Stimulated activated CD4-positive, alpha-beta T cell treated with anti-CD3 and anti-CD28 coated beads, Interleukin-1b, Interleukin-23, amount 100 ng/mL, for 4 hours (primary cell): ENCODE measurements around the gene FSTL4.
"Not testable (repeated sequence)": the region's sequence is repeated elsewhere in the genome, so short reads cannot be mapped to it uniquely, and the experiment has no call there.

ENCODE experiments used
- DNase-seq, 2 donors: peaks; one replicate each; pipeline ENCODE4 v3.0.0-alpha.2; 2020; ENCODE audit warnings: low read depth in 2 of 2

Gene FSTL4

DNA sequence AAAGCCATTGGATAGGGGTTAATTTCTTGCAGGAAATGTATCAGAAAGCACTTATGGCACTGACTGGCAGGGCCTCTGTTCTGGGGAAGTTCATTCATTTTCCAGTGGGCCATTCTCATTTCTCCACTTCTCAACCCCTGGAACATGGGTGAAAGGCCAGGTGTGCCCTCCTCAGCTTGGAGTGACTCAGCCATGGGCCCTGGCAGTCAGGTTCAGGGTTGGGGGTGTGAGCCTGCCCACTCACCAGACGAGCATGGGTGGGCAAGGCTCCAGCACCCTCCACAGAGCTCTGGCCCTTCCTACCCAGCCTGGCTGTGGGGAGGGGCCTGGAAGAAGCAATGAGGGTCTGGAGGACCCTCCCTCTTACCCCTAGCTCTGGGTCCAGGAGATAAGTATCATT is 386.2 kb downstream of the FSTL4 start:
- DNase-seq = no peak

DNA sequence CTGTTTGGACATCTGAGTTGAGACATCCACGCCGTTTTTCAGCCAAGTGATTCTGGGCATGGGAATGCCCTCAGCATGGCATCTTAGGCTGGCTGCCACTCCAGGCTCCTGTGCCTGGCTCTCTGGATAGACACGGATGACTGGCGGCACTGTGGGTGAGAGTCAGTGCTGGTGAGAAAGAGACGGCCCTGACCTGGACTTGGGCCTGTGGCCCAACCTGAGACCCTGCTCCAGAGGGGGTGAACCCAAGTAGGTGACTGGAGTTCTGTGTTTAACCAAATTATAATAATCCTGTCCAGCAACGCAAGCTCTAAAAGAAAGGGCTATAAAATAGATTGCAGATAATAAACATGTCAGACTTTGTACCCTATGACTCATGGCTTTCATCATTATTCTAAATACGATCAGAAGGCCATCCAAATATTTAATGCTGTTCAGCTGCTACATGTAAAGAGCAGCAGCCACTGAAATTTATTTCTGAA is 386.6 kb downstream of the FSTL4 start:
- DNase-seq = no peak

DNA sequence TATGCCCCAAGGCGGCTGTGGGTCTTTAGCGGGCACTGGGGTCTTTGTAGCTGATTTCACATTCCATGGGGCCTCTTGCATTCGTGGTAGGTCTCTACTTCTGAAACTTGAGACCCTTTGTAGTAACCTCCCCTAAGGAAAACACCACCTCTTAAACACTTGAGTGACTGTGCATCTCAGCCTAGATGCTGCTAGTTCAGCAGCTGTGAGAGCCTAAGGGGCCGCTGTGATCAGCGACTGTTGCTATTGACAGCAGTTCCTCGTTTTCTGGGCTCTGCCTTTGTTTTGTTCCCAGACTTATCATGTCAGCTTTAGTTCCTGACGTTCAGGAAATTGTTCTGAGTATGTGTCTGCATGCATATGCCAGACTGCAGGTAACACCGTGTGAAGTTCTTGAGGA is 389.4 kb downstream of the FSTL4 start:
- no peak for DNase-seq

DNA sequence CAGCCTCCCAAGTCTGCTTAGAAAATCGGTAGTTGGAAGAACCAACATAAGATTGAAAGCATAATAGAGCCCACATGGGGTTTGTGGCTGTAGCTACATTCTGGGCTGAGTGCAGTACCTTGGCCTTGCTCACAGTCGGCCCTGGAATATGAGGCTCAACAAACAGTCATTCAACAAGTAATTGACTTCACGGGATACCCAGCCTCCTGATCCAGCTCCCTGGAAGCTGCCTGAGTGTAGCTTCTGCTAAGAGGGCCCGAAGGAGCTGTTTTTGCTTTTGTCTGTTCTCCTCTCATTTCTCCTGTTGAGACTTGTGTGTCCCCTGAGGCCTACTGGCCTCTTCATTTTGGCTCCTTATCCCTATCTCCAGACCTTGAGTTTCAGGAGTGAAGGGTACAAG is 389.8 kb downstream of the FSTL4 start:
- DNase-seq = no peak

DNA sequence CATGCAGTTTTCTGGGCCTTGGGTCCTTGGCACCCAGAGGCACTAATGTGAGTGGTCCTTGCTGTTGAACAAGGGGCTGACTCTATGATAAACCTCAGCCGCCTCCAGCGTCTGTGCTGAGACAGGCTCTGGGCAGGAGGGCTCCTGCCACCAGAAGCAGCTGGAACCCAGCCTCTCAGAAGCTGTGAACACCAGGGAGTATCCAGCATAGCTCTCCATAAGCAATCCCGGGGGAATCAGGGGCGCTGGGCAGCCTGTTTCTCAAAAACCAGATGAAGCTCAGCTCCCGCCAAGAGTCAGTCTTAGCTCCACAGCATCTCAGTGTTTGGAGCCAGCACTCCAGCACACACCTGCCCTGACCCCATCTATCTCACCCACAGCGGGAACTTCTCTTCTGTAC is 390.3 kb downstream of the FSTL4 start:
- DNase-seq = no peak

DNA sequence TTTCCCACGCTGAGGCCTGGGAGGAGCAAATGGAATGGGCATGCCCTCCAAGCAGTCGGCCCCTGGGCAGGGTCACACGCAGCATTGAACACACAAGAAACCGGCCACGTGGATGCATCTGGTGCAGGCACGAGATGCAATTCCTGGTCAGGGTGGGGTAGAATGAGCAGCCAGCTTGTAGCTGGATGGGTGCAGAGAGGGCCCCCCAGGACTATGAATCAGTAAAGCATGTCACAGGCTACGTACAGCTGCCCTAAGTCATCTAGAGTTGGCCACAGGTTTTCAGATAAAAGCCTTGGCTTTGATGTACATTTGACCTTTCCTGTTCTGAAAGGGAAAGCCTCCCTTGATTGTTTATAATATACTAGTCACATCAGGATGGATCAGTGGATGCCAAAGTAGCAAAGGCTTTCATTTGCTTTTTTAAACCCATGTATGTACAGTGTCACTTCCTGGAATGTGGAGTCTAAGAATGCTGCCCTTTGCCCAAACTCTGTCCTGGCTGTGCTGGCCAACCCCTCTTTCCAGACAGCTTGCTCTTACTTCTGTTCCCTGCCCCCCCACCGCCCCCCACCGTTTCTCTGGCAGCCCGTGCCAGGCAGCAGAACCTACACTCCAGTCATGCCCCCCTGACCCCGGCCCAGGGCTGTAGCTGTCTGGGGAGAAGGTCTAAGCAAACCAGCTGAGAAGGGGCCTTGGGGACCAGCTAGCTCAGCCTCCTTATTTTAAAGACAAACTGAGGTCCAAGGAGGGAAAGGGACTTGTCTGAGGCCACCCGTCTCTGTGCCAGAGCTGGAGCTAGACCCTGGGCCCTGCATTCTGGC is 391.3 kb downstream of the FSTL4 start:
- DNase-seq = no peak

DNA sequence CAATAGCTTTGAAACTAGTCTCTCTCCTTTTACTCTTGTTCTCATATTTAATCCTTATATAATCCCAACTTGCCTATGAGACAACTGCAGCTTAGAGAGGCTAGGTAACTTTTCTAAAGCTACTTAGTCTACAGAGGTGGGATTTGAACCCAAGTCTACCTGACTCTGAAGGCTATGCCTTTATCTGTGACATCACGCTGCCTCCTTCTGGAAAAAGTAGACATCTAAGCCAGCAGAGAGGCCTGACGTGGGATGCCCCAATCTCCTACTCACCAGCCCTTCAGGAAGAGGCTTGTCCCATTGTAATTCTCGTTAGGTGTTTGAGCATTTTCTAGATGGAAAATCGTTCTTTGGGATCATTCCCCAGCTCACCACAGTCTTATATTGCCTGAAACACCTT is 393.0 kb downstream of the FSTL4 start:
- no peak for DNase-seq

DNA sequence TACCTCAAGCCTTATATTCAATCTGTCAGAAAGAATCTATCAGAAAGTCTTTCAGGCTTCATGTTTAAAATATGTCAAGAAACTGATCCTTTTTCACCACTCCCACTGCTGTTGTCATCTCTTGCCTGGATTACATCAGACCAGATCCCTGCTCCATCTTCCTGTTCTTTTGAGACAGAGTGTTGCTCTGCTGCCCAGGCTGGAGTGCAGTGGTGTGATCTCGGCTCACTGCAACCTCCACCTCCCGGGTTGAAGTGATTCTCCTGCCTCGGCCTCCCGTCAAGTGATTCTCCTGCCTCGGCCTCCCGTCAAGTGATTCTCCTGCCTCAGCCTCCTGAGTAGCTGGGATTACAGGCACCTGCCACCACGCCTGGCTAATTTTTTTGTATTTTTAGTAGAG is 396.2 kb downstream of the FSTL4 start:
- not testable (repeated sequence) for DNase-seq

DNA sequence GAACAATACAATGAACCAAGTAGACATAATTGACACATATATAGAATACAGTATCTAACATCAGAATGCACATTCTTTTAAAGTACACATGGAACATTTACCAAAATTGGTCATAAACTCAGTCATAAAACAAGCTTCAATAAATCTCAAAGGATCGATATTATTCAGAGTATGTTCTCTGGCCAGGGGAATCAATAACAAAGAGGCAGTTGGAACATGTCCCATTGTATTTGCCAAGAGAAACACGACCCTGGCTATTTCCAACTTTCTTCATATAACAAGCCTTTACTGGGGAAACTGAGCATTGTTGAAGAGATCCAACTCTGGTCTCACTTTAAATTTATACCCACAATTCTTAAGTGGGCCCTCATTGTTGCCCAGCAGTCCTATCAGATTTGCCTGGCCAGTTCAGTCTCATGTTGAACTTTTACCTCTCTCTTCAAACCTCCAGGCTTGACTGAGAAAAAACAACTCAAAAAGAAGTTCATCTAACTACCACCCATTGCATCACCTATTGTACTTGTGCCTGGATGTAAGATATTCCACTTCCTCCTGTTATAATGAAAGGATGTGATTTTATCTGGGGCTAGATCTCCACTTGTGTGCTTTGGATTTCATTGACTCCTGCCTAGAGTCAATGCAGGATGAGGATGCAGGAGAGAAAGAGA is 398.1 kb downstream of the FSTL4 start:
- DNase-seq = no peak

DNA sequence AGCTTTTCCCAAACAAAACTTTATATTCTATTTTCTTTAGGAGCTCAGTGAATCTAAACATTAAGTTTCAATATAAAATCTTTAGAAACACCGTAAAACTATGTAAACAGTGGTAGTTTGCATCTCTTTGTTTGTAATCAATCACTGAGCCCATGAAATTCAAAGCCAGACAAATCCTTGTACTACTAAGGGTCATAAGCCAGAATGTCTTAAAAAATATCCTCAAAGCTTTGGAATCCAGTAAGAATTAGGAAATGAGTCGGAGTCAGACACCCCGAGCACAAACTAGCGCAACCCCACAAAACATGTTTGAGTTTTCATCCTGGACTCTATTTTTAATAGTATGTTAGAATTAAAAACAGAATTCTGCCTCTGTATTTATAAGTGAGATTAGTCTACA is 406.7 kb downstream of the FSTL4 start:
- no peak for DNase-seq

DNA sequence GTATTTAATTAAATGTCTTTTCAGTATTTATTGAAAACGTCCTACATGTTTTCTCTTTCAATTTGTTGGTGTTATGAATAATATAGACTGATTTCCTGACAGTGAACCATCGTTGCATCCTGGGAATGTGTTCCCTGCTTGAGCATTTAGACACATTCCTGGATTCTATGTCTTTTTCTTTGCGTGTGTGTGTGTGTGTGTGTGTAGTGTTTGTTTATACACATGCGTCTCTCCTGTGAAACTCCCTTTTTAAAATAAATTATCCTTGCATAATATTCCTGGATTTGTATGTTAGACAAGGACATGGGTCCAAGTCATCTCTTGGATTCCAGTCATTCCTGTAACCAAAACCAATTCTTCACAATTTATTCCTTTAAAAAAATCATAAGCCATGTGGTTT is 407.1 kb downstream of the FSTL4 start:
- no peak for DNase-seq

DNA sequence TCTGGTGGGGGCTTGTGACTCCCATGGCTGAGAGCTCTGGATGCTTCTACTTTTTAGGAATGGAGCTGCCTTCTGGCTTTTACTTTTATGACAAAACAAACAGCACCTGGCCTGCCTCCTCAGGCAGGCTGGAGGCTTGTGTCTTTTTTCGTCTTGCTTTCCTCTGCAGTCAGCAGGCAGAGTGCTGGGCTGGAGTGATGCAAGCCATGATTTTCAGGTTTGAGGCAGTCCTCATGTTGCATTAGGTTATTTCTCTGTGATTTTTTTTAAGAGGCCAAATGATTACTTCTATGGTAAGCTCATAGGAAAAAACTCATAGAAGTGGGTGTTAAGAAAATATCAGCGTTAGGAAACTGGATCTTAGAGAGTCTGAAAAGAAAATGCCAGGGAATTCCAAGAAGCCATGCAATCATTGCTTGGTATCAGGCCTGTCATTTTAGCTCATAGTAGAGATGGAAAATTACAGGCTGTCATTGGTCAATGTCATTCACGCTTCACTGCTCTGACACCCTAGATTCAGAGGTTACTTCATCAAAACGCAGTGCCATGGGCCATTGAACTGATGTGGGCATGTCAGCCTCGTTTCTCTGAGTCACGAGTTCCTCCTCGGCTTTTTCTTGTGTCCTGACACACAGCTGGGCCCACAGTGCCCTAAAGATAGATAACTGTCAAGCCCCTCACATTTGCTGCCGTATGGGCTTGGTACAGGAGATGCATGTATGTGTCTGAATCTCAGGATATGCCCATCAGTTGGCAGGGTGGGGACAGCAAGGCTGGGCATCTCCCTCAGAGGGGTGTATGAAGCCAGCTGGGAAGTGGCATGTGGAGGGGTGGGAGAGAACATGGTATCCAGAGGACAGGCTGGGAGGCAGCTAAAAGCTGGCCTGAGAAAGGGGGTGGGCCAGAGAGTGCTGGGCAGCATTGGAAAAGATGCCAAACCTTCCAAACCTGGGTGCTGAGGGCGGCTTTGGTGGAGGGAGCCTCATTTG is 408.7 kb downstream of the FSTL4 start:
- no peak for DNase-seq

DNA sequence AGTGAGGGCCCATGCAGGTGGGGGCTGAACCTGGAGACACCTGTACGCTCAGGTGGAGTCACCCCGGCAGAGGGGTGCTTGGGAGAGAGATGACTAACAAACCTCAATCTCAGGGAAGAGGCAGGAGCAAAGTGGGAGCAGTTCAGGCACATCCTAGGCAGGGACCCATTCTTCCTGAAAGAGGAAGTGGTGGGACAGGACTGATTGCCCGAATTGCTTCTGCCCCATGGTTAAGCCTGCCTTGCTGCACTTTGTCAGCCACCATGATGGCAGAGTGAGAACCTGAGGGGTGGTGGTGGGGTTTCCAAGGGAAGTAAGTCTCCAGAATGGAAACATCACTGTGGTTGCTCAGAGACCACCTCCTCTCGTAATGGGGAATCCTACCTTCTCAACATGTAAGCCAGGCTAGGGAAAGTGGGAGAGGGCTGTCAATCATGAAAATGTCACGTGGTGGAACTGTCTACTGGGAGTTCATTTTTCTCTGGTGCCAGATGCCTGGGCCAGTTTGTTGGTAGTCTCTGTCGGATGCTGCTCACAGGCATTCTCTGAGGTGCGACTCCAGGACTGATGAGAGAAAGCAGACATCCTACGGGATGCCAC is 410.2 kb downstream of the FSTL4 start:
- DNase-seq = no peak

DNA sequence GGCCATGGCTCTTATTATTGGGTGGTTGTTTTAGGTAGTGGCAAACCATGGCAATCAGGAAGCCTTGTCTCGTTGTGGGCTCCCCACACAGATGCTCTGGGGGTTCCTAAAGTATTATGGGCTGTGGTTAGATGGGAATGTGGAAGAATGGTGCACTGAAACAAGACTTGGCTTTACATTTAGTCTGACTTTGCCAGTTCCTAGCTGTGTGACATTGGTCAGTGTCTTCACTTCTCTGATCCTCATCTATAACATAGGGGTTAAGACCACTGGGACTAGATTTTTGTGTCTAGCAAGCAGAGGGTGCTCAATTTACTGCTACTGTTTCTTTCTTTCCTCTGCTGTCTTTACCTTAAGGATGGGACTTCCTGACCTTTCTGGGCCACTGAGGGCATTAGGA is 411.0 kb downstream of the FSTL4 start:
- no peak for DNase-seq

DNA sequence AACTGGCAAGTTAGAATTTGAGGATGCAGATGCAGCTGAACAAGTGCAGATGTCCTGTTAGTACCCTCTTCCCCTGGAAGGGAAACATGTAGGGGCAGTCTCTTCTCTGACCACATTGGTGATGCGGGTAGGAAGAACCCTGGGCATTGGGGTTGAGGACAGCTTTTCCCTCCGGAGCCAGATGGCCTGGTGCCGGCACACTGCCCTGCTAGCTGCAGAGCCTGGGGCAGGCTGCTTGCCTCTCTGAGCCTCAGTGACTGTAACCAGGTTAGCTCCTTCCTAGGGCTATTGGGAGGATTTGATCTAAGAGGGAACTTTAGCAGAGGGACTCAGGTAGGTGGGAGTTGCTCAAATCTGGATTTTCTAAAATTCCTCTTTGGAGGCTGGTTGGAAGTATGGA is 412.1 kb downstream of the FSTL4 start:
- DNase-seq = no peak

DNA sequence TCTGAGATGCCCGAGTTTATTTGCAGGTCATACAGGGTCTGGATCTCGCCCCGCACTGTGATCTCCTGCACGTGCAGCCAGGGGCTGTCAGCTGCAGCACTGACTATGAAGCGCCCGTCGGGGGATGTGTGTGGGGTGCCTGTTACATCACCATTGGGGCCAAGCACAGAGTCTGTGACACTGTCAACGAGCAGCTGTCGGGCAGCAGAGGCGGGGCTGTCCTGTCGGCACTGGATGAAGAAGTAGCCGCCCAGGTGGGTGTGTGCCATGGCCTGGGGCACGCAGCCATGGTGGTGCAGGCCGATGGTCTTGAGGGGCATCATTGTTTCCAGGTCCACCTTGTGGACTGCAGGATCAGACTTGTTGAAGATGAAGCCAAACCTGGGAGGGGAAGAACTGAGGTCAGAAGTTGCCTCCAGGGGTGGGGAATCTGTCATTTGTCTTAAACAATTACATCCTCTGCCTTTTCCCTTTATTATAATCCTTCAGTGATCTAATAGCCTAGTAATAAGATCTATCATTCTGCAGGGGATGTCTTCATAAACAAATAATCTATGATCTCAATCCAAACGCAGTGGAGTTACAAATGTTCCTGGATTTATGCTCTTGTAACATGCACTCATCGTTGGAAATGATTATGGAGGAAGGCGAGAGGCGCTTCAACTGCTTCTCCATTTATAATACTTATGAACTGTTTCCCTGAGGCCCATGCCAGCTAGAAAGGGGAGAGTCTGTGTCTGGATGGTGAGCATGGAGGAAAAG is 412.7 kb downstream of the FSTL4 start:
- DNase-seq = no peak

DNA sequence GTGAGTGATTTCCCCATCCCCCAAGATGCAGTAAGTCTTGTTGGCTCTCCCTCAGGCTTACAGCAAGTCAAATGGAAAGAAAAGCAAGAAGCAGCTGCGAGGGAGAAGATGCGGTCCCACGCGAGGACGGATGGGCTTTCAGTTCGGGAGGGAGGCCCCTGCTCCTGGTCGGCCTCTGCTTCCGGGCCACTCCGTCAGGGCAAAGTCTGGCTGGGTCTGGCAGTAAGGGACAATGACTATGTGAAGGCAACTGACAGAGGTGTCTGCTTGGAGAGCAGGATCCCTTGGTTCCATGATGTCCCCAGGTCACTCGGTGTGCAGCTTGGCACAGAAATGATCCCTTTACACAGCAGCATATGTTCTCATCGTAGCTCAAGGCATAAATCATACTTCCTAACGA is 413.8 kb downstream of the FSTL4 start:
- no peak for DNase-seq

DNA sequence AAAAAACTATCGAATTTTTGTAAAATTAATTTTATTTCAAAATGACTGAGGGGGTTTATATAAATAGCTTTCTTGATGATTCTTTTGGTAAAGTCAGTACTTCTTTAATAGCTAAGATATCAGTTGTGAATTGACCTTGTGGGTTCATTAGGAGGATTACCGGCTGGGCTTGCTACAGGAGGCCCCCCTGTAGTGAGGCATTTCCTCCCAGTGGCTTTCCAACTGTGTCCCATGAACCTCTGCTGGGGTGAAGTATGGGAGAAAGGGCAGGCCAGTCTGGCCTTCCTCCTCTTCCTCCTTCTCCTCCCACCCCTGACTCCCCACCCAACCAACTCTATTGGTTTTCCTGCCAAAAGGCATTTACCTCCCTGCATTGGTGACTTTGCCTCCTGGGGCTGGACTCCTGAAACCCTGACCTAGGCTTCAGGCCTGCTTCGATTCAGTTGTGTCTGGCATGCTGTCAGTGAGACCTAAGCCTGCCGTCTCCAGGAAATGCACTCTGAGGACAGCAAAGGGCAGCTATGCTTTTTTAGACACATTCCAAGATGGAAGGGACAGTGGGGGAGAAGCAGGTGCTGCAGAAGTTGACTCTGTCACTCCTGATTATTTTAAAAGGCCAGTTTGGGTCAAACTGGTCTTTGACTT is 415.8 kb downstream of the FSTL4 start:
- DNase-seq = no peak

DNA sequence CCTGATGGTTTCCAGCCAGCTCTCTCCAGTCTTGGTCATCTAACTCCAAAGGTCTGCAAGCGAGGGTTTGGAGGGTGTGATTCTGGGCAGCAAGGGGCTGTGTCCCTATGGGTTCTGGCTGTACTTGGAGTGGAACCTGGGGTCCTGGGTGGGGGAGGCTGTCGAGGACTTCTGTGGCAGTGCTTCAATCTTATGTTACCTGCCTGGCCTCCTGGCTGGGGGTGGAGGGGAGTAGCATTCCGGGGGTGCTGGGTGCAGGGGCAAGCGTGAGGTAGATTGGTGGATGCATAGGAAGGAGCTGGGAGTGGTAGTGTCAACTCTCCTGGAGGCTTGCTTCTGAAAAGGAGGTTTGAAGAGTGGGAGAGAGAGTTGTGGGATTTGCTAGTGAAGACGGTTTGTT is 417.1 kb downstream of the FSTL4 start:
- no peak for DNase-seq

DNA sequence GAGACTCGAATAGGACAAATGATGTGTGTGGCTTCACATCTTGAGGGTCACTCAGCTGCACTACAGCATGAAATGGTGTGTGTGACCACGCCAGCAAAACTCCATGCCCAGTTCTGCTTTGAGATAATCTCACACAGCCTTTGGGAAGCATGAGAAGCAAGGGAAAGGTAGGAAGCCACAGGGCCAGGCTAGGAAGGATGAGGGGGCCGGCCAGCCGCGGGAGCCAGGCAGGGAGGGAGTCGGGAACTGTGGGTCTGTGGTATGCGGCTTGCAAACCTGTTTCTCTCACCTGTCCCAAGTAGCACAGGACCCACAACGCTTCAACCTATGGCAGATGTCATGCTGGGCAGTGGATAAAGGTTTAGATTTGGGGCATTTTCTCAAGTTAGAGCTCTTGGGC is 418.5 kb downstream of the FSTL4 start:
- DNase-seq = no peak

DNA sequence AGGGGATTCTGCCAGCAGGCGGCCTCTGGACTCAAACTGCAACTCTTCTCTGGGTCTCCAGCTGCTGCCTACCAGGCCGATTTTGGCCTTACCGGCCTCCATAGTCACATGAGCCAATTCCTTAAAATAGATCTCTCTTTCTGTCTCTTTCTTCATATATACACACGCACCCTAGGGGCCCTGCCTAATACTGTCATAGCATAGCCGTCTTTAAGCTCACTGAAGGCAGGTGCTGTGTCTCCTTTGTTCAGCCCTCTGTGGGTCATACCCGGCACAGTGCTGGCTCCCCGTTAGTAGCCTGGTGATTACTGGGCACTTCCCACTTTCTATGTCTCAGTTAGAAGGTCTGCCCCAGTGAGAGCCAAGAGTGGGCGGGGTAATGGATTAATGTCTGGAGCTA is 419.6 kb downstream of the FSTL4 start:
- no peak for DNase-seq
